HepG2 (cell line): Measurements from ENCODE around the gene ADAMTS18.

Experiments used
- CBX5 ChIP-seq: sonication (generic); formaldehyde crosslinking; IDR thresholded peaks from 2 replicates; pipeline ENCODE4 v1.4.0; 2020; ENCODE audit warnings: missing genetic modification reagents, borderline replicate concordance
- CEBPB ChIP-seq: IDR thresholded peaks from 2 replicates; pipeline ENCODE4 v1.6.1; 2011; ENCODE audit warnings: low read depth, low read length, improper control_type of control experiment, borderline replicate concordance
- ELF4 ChIP-seq: sonication (generic); formaldehyde crosslinking; IDR thresholded peaks from 2 replicates; pipeline ENCODE4 v1.5.0; 2020; ENCODE audit warnings: missing genetic modification reagents, mild to moderate bottlenecking, moderate library complexity, borderline replicate concordance
- IRF2 ChIP-seq: IDR thresholded peaks from 2 replicates; pipeline ENCODE4 v1.6.1; 2018; ENCODE audit warnings: missing genetic modification reagents, missing compliant biosample characterization
- KDM1A ChIP-seq: IDR thresholded peaks from 2 replicates; pipeline ENCODE4 v1.6.1; 2016; ENCODE audit warnings: missing compliant biosample characterization
- MATR3 ChIP-seq: sonication (generic); formaldehyde crosslinking; IDR thresholded peaks from 2 replicates; pipeline ENCODE4 v1.4.0; 2020; ENCODE audit warnings: missing genetic modification reagents
- MIER2 ChIP-seq: IDR thresholded peaks from 2 replicates; pipeline ENCODE4 v1.6.1; 2016; ENCODE audit warnings: missing biosample characterization, missing genetic modification reagents
- RORA ChIP-seq: sonication (generic); formaldehyde crosslinking; IDR thresholded peaks from 2 replicates; pipeline ENCODE4 v1.5.0; 2020; ENCODE audit warnings: mild to moderate bottlenecking, missing genetic modification reagents, moderate library complexity
- ZBTB26 ChIP-seq: IDR thresholded peaks from 2 replicates; pipeline ENCODE4 v1.6.1; 2016; ENCODE audit warnings: missing compliant biosample characterization, missing genetic modification reagents, borderline replicate concordance
- ZNF333 ChIP-seq: sonication (generic); formaldehyde crosslinking; IDR thresholded peaks from 2 replicates; pipeline ENCODE4 v1.4.0; 2020; ENCODE audit warnings: mild to moderate bottlenecking, missing genetic modification reagents, borderline replicate concordance
- ZSCAN29 ChIP-seq: sonication (generic); formaldehyde crosslinking; conservative IDR thresholded peaks from 2 replicates; pipeline ENCODE4 v1.4.0; 2020; ENCODE audit warnings: mild to moderate bottlenecking, missing genetic modification reagents
- TF ChIP-seq, protein P1 (sequence below): sonication (generic); formaldehyde crosslinking; IDR thresholded peaks from 2 replicates; pipeline ENCODE4 v1.9.0; 2021; ENCODE audit warnings: missing genetic modification reagents, borderline replicate concordance

DNA sequence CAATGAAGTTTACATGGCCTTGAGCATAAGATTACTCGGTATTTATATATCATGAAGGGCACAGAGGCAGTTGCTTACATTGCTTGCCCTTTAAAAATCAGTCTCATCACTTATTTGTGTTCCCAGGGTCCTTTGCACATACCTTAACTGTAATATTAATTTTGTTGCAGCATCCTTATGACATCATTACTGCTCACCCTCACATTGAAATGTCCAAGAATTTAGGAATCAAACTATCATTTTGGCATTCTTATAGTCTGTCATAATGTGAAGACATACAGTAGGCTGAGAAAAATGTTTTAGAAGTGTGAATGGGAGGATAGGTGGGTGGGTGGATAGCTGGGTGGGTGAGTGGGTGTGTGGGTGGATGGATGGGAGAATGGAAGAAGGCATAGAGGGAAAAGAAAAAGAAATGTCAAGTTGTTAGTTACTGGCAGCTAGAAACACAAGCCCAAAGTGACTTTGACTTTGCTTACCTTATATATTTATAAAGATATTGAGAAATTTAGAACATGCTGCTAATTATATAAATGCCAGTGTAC lies 17.8 kb downstream of the ADAMTS18 start:
- no peak for TF ChIP-seq IRF2
- TF ChIP-seq MATR3 (CRISPR knock-in tag): no peak
- TF ChIP-seq ZNF333 (CRISPR knock-in tag): no peak
- no peak for TF ChIP-seq ELF4 (CRISPR knock-in tag)
- TF ChIP-seq RORA: no peak
- TF ChIP-seq, protein P1, sequence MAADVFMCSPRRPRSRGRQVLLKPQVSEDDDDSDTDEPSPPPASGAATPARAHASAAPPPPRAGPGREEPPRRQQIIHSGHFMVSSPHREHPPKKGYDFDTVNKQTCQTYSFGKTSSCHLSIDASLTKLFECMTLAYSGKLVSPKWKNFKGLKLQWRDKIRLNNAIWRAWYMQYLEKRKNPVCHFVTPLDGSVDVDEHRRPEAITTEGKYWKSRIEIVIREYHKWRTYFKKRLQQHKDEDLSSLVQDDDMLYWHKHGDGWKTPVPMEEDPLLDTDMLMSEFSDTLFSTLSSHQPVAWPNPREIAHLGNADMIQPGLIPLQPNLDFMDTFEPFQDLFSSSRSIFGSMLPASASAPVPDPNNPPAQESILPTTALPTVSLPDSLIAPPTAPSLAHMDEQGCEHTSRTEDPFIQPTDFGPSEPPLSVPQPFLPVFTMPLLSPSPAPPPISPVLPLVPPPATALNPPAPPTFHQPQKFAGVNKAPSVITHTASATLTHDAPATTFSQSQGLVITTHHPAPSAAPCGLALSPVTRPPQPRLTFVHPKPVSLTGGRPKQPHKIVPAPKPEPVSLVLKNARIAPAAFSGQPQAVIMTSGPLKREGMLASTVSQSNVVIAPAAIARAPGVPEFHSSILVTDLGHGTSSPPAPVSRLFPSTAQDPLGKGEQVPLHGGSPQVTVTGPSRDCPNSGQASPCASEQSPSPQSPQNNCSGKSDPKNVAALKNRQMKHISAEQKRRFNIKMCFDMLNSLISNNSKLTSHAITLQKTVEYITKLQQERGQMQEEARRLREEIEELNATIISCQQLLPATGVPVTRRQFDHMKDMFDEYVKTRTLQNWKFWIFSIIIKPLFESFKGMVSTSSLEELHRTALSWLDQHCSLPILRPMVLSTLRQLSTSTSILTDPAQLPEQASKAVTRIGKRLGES (CRISPR knock-in tag): no peak
- no peak for TF ChIP-seq ZBTB26 (CRISPR knock-in tag)
- TF ChIP-seq KDM1A (CRISPR knock-in tag): no peak
- no peak for TF ChIP-seq CEBPB
- TF ChIP-seq MIER2: no peak
- no peak for TF ChIP-seq CBX5 (CRISPR knock-in tag)
- TF ChIP-seq ZSCAN29 (CRISPR knock-in tag): no peak
